Fibroblast of skin of scalp (primary cell): ENCODE data around the gene TRIM66.

ENCODE experiments used
- DNase-seq: peaks from one replicate; pipeline ENCODE4 v3.0.0-alpha.2; 2013

TRIM66 gene

GRCh38 chr11:8654503-8654902, 28.0 kb downstream of the TRIM66 start:
- DNase-seq, result peak; percentile 13

- peak; percentile 97 for DNase-seq
Observed at GRCh38 chr11:8652140-8652539, 30.3 kb downstream of the TRIM66 start.

DNA sequence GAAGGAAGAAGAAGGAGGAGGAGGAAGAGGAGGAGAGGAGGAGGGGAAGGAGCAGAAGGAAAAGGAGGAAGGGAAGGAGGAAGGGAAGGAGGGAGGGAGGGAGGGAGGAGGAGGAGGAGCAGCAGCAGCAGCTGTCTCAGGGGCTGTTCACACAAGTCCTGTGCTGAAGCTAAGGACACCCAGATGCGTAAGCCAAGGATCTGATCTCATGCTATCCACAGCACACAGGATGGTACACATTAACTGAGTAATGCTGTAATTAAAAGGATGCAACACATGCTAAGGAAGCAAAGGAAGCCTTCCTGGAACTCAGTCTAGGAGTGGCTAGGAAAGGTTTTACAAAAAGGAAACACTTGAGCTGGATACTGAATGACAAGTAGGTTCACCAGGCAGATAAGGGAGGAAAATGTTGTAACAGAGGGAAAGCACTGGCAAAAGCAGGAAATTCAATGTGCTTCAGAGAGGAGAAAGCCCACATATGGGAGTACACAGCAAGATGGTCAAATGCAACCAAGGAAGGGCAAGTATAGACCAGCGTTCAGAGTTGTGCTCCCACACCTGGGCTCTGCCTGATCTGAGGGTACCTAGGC, 32.0 kb downstream of the TRIM66 start:
- peak; percentile 37 for DNase-seq

DNA sequence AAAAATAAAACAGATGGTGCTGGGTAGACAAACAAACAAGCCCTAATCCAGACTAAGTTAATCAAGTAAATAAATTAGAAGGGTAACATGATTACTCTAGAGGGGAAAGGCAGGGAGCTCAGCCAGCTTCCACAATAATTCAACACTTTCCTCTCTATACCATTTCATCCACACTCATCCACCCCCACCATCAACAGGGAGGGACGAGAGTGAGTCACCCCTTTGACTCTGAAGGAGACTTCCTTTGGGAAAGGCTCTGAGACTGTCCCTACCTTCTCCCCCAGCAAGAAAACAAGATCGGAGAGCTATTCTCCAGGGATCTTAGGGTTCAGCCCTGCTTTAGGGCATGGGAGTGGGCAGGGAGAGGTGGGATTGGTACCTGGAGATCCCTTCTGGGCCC, 33.1 kb downstream of the TRIM66 start:
- peak; percentile 70 for DNase-seq

- DNase-seq, result no peak
Observed at GRCh38 chr11:8646873-8647272, 35.6 kb downstream of the TRIM66 start.

GRCh38 chr11:8642196-8642841, 40.1 kb downstream of the TRIM66 start:
- DNase-seq, result no peak

DNA sequence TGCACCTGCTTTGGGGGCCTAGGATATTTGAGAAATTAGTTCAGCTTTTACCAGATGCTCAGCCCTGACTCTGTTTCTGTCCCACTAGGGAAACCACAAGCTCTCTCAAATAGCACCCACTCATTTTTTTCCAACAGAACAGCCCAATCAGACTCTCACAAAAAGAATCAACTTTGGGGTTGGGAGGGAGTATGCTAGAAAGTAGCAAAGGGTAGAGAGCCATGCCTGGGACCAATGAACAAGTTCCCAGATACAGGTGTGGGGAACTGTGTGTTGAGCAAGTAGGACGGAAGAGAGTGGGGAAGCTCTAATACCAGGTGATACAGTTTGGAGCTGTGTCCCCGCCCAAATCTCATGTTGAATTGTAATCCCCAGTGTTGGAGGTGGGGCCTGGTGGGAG, 41.1 kb downstream of the TRIM66 start:
- no peak for DNase-seq

- peak; percentile 9 for DNase-seq
Observed at GRCh38 chr11:8640267-8640906, 42.1 kb downstream of the TRIM66 start.

GRCh38 chr11:8639655-8640054, 42.8 kb downstream of the TRIM66 start:
- no peak for DNase-seq

DNA sequence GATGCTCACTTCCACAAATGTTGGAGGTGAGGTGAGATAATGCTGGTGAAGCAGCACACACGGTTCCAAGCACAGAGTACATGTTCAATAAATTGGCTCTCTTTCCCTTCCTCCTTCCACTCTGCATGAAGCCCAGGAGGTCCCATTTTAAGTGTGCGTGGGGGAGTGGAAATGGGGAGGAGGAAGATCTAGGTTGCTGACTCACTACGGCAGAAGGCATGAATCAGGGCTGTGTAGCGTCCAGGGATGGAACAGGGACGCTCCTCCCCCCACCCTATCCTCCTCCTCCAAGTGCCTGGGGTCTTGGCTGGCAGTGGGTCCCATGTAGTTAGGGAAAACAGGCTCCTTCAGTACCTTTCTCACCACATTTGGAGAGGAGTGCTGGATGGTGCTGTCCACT, 44.2 kb downstream of the TRIM66 start:
- peak; percentile 44 for DNase-seq

- no peak for DNase-seq
Observed at GRCh38 chr11:8636127-8636526, 46.3 kb downstream of the TRIM66 start.

DNA sequence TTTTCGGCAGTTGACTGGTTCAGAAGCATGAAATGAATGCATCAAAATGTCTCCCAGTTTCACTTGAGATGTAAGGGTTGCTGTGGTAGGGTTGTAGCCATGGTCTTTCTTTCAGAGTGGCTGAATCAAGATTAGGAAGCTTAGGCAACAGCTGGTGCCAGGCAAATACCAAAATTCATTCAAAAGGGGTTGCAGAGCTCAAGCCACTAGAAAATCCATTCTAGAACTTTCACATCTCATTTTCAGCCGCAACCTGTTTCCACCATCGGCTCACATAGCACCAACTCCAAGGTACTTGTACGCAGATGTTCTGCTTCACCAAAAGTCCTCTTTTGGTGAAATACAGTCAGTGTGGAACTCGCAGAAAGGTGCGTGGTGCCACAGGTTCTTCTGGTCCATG, 48.0 kb downstream of the TRIM66 start:
- no peak for DNase-seq

DNA sequence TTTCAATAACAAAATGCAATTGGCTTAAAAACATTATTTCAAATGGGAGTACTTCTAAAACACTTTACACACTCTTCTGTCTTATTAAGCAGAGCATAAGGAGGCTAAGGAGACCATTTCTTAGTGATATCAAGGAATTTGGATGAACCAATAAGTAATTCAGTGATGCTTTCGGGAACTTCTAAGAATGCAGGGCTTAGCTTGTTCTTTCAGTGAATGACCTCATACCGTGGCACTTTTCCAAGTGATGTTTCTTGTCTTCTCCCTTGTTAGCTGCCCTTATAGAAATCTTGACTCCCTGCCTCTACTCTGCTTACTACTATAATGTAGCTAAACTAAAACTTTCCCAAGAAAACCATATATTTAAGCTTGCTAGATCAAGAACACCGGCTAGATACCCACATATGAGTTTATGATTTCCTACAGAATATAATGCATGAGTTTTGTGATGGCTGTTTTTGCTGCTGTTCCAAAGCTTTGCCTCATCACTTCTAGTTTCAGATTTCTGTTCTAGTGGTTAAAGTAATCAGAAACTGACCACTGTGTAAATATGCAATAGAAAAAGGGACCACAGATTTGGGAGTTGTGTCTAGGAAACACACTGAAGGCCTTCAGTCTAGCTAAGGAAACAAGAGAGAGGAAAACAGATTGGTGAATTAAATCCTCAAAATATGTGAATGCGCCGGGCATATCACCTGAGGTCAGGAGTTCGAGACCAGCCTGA, 50.9 kb downstream of the TRIM66 start:
- peak; percentile 90 for DNase-seq

DNA sequence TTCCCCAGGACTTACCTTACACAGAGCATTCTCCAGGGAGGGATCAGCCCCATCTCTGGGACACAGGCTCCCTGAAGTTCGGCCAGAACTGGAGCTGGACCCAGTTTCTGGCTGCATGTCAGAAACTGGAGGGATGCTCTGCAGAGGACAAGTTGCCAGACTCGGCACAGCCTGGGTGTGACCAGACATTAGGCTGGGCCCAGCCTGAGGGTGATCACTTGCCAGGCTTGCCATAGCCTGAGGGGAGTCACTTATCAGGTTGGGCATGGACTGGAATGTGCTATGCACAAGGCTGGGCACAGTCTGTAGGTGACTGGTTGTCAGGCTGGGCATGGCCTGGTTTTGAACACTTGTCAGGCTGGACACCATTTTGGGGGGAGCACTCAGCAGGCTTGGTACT, 57.8 kb downstream of the TRIM66 start:
- no peak for DNase-seq

DNA sequence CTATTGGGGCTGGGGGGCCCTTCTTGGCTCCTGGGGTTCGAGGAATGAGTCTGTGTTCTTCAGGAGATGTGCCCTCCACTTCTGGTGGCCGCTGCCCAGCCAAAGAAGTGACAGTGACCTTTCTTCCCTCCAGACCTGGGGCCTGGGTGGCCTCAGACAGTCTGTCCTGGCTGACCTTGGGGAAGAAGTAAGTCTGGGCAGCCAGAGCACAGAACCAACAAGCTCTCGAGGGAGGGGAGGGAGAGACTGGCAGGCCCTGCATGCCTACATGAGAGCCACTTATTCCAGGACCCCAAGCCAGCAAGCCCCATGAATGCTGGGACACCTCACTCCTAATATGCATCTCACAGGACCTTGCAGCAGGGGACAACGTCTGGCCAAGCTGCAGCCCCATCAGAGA, 61.3 kb downstream of the TRIM66 start:
- DNase-seq, result no peak

DNA sequence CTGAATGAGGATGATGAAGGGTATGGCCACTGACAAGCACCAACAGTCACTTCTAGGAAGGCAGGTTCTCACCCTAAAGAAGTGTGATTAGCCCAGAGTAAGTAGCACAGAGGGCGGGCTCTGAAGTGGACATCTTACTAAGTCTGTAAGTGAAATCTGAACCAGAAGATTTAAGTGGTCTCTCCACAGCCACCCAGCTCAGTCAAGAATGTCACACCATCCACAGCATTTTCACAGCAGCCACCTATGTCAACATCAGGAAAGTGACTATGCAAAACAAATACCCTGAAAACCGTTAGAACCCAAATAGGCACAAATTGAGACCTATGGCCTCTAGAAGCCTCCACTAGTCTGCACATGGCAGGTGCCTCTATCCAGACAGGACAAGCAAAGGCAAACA, 65.4 kb downstream of the TRIM66 start:
- DNase-seq, result no peak

- no peak for DNase-seq
Observed at GRCh38 chr11:8615291-8616032, 67.0 kb downstream of the TRIM66 start.

DNA sequence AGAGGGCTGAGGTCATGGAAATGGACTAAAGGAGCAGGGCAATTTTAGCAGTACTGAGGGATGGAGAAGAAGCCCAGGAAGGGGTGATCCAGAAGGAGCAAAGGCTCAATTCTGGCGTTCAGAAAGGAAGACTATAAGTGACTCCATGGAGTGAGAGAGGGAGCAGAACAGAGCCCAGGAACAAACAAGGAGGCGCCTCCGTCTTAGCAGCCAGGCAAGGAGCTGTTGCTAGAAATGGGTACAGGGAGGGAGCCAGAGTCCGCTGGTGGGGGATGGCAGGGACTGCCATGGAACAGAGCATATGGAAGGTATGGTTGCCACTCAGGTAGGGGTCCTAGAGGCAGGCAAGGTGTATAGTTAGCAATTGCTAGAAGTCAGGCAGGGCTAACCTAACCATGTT, 68.0 kb downstream of the TRIM66 start:
- DNase-seq, result no peak

- no peak for DNase-seq
Observed at GRCh38 chr11:8613036-8613435, 69.4 kb downstream of the TRIM66 start.

DNA sequence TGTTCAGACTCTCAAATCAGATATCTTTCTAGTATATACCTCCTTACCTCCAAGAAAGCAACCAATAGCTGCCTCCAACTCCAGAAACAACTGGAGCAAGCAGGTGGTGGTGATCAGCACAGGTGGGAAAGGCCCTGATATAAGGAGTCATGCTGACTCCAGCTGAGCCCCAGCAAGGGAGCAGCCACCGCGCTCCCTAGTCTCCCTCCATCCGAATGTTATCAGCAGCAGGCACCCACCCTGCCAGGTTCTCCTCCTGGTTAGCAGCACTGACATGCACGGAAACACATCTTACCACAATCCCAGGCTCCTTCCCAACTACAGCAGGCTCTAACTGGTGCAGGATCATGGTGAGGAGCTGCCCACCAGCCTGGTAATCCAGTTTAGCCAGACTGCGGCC, 69.9 kb downstream of the TRIM66 start:
- no peak for DNase-seq

- DNase-seq, result no peak
Observed at GRCh38 chr11:8610532-8611116, 71.8 kb downstream of the TRIM66 start.

GRCh38 chr11:8608652-8609051, 73.8 kb downstream of the TRIM66 start:
- peak; percentile 16 for DNase-seq
